GM18870 (cell line): ENCODE data around the gene IGHMBP2.

Experiments
- ATAC-seq: cut with Tn5 transposase; IDR thresholded peaks from one replicate; pipeline ENCODE4 v1.9.1; 2021; ENCODE audit warnings: moderate library complexity; ENCODE audit not compliant: unreplicated experiment

The IGHMBP2 gene

DNA sequence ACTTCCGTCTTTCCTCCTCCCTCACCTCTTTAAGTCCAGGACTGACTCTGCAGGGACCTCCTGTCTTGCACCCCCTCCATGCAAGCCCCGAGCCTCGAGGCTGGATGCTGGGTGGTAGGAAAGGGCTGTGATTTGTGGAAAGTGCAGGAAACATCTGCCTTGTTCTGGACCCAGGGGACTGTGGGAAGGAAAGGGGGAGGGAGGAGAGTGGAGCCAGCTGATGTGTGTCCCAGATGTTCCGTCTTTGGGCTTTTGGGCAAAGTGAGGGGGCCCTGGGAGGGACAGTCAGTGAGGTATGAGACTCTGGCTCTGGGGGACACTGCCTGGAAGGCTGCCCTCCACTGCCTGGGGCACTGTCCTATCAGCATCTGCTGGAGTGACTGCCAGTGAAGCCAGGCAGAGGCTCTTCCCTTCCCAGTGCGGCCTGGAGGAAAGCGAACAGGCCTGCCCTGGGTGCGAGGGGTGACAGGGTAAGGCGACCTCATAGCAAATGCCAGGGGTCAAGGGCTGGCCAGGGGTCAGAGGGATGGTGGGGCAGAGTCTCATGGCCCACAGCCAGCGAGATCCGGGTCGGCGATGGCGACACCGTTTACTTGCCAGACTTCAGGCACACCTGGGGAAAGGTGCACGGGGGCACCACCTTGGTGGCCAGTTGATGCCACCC lies 75.4 kb downstream of the IGHMBP2 start:
- no peak for ATAC-seq

DNA sequence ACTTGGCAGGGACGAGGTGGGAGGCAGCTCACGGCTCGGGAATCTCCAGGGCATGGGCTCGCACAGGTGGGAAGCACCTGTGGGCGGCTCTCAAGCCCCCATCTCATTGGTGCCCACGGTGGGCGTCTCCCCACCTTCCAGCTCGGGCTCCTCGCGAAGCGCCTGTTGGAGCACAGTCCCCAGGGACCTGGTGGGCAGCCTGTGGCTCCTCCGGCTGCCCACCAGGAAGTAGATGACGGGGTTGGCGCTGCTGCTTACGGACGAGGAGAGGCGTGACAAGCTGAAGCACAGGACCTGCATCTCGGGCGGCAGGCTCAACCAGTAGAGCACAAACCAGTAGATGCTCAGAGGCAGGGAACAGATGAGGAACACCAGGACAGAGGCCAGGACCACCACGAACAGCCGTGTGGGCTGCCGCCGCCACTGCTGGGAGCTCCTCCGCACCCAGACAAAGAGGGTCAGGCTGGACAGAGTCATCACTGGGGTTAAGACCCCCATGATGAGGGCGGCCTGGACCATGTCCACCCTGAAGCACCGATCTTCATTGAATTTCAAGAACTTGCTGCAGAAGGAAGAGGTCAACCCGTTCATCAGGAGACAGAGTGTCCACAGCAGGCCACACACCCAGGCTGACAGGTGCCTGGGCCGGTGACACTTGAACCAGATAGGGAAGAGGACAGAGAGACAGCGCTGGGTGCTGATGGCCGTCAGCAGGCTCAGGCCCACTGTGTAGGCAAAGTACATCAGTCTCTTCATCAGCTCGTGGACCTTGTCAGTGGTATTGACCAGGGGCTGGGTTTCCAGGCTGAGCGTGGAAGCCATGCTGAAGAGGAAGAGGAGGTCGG lies 76.5 kb downstream of the IGHMBP2 start:
- ATAC-seq = no peak

DNA sequence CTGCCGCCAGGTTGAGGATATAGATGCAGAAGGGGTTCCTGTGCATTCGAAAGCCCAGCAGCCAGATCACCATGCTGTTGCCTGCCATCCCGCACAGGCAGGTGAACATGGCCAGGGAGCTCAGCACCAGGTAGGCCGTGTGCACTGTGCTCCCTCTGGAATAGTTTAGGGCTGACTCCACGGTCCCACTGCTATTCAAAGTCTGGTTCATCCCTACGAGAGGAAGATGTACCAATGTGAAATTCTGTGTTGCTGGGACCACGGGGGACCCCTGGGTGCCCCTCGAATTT lies 77.0 kb downstream of the IGHMBP2 start, which contains the start of gene MRGPRD:
Gene MRGPRD (minus strand): TSS at position 211 of the 290 bp plus-strand sequence. CDS start 0 bp downstream, at position 211.
- no peak for ATAC-seq

DNA sequence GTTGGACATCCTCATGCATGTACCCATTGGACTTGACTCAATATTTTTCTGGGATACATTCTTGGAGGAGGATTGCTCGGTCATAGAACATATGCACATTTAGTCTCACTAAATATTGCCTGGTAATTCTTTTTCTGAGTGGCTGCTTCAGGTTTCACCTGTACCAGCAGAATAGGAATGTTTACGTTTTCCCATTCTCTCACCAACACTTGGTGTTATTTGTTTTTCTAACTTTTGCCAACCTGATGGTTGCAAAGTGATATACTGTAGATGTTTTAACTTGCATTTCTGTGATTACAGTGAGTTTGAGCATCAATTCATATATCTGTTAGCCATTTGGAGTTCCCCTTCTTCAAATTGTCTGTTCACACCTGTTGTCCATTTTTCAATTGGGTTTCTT lies 78.4 kb downstream of the IGHMBP2 start:
- ATAC-seq = no peak

DNA sequence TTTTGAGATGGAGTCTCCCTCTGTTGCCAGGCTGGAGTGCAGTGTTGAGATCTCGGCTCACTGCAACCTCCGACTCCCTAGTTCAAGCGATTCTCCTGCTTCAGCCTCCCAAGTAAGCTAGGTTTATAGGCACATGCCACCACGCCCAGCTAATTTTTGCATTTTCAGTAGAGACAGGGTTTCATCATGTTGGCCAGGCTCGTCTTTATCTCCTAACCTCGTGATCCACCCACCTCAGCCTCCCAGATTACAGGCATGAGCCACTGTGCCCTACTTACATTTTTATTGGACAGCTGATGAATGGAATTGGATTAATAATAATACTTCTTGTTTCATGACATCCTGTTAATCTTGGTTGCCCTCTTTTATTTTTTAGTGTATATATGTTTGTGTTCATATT lies 80.1 kb downstream of the IGHMBP2 start:
- ATAC-seq = no peak

DNA sequence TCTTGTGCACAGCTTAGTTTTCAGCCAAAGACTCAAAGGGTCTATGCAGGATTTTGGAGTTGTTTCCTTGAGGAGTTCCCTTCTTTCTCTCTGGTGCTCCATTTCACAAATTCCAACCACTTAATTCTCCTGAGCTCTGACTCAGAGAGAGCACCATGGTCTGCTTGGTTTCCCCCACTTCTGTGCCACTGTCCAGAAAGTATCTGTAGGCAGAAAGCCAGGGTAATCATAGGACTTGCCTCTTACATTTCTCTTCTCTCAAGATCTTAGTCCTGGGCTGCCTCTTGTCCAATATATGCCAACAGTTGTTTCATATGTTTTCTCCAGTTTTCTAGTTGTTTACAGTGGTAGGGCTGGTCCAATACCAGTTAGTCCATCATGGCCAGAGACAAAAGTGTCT lies 83.5 kb downstream of the IGHMBP2 start:
- no peak for ATAC-seq

DNA sequence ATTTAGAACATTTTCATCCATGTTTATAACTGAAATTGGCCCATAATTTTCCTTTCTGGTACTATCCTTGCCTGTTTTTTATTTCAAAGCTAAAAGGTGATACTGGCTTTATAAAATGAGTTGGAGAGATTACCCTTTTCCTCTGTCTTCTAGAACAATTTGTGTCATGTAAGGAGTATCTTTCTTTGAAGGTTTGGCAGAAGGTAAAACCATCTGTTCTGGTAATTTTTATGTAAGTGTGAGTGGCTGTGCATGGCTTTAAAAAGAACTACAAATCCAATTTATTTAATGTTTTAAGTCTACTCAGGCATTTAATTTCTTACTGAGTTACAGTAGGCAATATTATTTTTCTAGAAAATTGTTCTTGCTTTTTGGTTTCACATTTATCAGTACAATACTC lies 84.8 kb downstream of the IGHMBP2 start:
- ATAC-seq = no peak
